IMR-90 (cell line): Measurements from ENCODE around the gene HAUS3. TPM values are rescaled to one million over a fixed set of nuclear protein-coding genes. Genes with fewer than 3 reads are reported as not detected.
A peak's percentile ranks its signal among the peaks of the same experiment; 100 is the strongest.

Source experiments
- ATAC-seq: fragments of 200-7000 bp; cut with Tn5 transposase; 2 replicates; pipeline ENCODE4 v1.9.1; 2020; ENCODE audit warnings: low read depth, mild to moderate bottlenecking, moderate library complexity
- BruUV-seq: library from RNA; stranded (reverse); fragments of 400-500 nt; replicated peaks from 2 replicates; lab custom pipeline; 2021; lab: Mats Ljungman, UMichigan
- CTCF ChIA-PET: fragments of 300-600 bp; formaldehyde crosslinking; extraction: SDS; loops from one replicate; lab custom pipeline; 2021; ENCODE audit warnings: antibody characterized with exemption; lab: Yijun Ruan, JAX
- POLR2A ChIA-PET: fragments of 300-600 bp; sonication (Branson Sonifier 250); formaldehyde crosslinking; loops from one replicate; lab custom pipeline; 2022; ENCODE audit warnings: antibody characterized with exemption; ENCODE audit not compliant: unreplicated experiment; lab: Charles Lee
- DNase-seq: peaks from one replicate; pipeline ENCODE4 v3.0.0; 2013
- H2AFZ ChIP-seq: replicated peaks from 2 replicates; pipeline ENCODE3; 2013; ENCODE audit warnings: low read length, mild to moderate bottlenecking; ENCODE audit not compliant: poor library complexity
- H2AK5ac ChIP-seq: 2 replicates; pipeline ENCODE4 v1.6.1; 2013; ENCODE audit warnings: low read depth, low read length, inconsistent platforms
- H2AK9ac ChIP-seq: replicated peaks from 2 replicates; pipeline ENCODE3; 2013; ENCODE audit warnings: mild to moderate bottlenecking, low read depth, low read length, moderate library complexity; ENCODE audit not compliant: poor library complexity
- H2BK120ac ChIP-seq: 2 replicates; pipeline ENCODE4 v1.6.1; 2013; ENCODE audit warnings: low read depth, low read length, inconsistent platforms
- H2BK15ac ChIP-seq: 3 replicates; pipeline ENCODE4 v1.6.1; 2013; ENCODE audit warnings: low read depth, low read length, inconsistent platforms
- H2BK20ac ChIP-seq: 2 replicates; pipeline ENCODE4 v1.6.1; 2013; ENCODE audit warnings: low read depth, mild to moderate bottlenecking, inconsistent platforms, low read length, moderate library complexity
- H2BK5ac ChIP-seq: 2 replicates; pipeline ENCODE4 v1.6.1; 2013; ENCODE audit warnings: mild to moderate bottlenecking, low read depth, low read length, inconsistent platforms; ENCODE audit not compliant: poor library complexity, severe bottlenecking
- H3K14ac ChIP-seq: replicated peaks from 2 replicates; pipeline ENCODE4 v1.6.1; 2013; ENCODE audit warnings: low read depth, low read length, inconsistent platforms
- H3K18ac ChIP-seq: 2 replicates; pipeline ENCODE4 v1.6.1; 2013; ENCODE audit warnings: low read depth, low read length, control low read depth
- H3K23ac ChIP-seq: 2 replicates; pipeline ENCODE4 v1.6.1; 2013; ENCODE audit warnings: low read depth, low read length, inconsistent platforms
- H3K27ac ChIP-seq: 2 replicates; pipeline ENCODE4 v1.5.1; 2013; ENCODE audit warnings: mild to moderate bottlenecking, control low read depth, low read length; ENCODE audit not compliant: insufficient read depth
- H3K27me3 ChIP-seq: 2 replicates; pipeline ENCODE4 v1.6.1; 2013; ENCODE audit warnings: low read length; ENCODE audit not compliant: control insufficient read depth, insufficient read depth
- H3K36me3 ChIP-seq: 2 replicates; pipeline ENCODE4 v1.6.1; 2013; ENCODE audit warnings: low read length, mixed read lengths; ENCODE audit not compliant: control insufficient read depth, insufficient read depth
- H3K4ac ChIP-seq: 2 replicates; pipeline ENCODE4 v1.6.1; 2013; ENCODE audit warnings: low read depth, low read length, inconsistent platforms
- H3K4me1 ChIP-seq: 2 replicates; pipeline ENCODE4 v1.6.1; 2013; ENCODE audit warnings: low read length, mixed read lengths; ENCODE audit not compliant: control insufficient read depth, insufficient read depth
- H3K4me2 ChIP-seq: 2 replicates; pipeline ENCODE4 v1.6.1; 2013; ENCODE audit warnings: low read depth, mild to moderate bottlenecking, control low read depth, low read length, moderate library complexity
- H3K4me3 ChIP-seq: 2 replicates; pipeline ENCODE4 v1.5.1; 2013; ENCODE audit warnings: low read depth, mild to moderate bottlenecking, control low read depth, low read length, moderate library complexity; ENCODE audit not compliant: insufficient read depth
- H3K56ac ChIP-seq: 2 replicates; pipeline ENCODE4 v1.6.1; 2013; ENCODE audit warnings: low read length, inconsistent platforms; ENCODE audit not compliant: insufficient read depth; ENCODE audit errors: extremely low read depth
- H3K79me1 ChIP-seq, 2 experiments: 2 replicates each; pipeline ENCODE4 v1.6.1; 2013; ENCODE audit warnings: low read length in 2 of 2, inconsistent platforms in 1 of 2, low read depth in 1 of 2
- H3K9ac ChIP-seq: 2 replicates; pipeline ENCODE4 v1.6.1; 2013; ENCODE audit warnings: low read depth, low read length, control low read depth
- H3K9me1 ChIP-seq: 2 replicates; pipeline ENCODE4 v1.6.1; 2013; ENCODE audit warnings: low read length, inconsistent platforms; ENCODE audit not compliant: insufficient read depth
- H3K9me3 ChIP-seq: 2 replicates; pipeline ENCODE4 v1.6.1; 2013; ENCODE audit warnings: low read length; ENCODE audit not compliant: control insufficient read depth, insufficient read depth
- H4K20me1 ChIP-seq: 2 replicates; pipeline ENCODE4 v1.6.1; 2013; ENCODE audit warnings: low read length, inconsistent platforms; ENCODE audit not compliant: insufficient read depth
- H4K5ac ChIP-seq: 2 replicates; pipeline ENCODE4 v1.6.1; 2013; ENCODE audit warnings: mild to moderate bottlenecking, low read depth, low read length, control low read depth
- H4K8ac ChIP-seq, 2 experiments: 2 replicates each; pipeline ENCODE4 v1.6.1; 2013; ENCODE audit warnings: low read depth in 2 of 2, low read length in 2 of 2, control low read depth in 1 of 2, inconsistent platforms in 1 of 2
- H4K91ac ChIP-seq: 2 replicates; pipeline ENCODE4 v1.6.1; 2013; ENCODE audit warnings: low read depth, low read length, inconsistent platforms; ENCODE audit not compliant: insufficient read depth
- ELK1 ChIP-seq: fragments of 150-350 bp; IDR thresholded peaks from 2 replicates; pipeline ENCODE4 v1.6.1; 2016; ENCODE audit warnings: low read depth, mild to moderate bottlenecking, low read length, moderate library complexity, borderline replicate concordance
- MAFK ChIP-seq: IDR thresholded peaks from 2 replicates; pipeline ENCODE4 v1.6.1; 2012; ENCODE audit warnings: low read depth, low read length, improper control_type of control experiment
- MAZ ChIP-seq: IDR thresholded peaks from 2 replicates; pipeline ENCODE4 v1.6.1; 2012; ENCODE audit warnings: low read depth, mild to moderate bottlenecking, low read length, improper control_type of control experiment, moderate library complexity, borderline replicate concordance
- NFE2L2 ChIP-seq: fragments of 150-350 bp; IDR thresholded peaks from 2 replicates; pipeline ENCODE4 v1.6.1; 2016; ENCODE audit warnings: low read depth, mild to moderate bottlenecking, low read length
- RCOR1 ChIP-seq: IDR thresholded peaks from 2 replicates; pipeline ENCODE4 v1.6.1; 2012; ENCODE audit warnings: mild to moderate bottlenecking, low read length, improper control_type of control experiment; ENCODE audit not compliant: insufficient replicate concordance
- SMC3 ChIP-seq: fragments of 150-350 bp; IDR thresholded peaks from 2 replicates; pipeline ENCODE4 v1.6.1; 2016; ENCODE audit warnings: low read depth, mild to moderate bottlenecking, antibody characterized with exemption, low read length, moderate library complexity
- USF2 ChIP-seq: fragments of 150-350 bp; IDR thresholded peaks from 2 replicates; pipeline ENCODE4 v1.6.1; 2017; ENCODE audit warnings: mild to moderate bottlenecking, antibody characterized with exemption, low read length, low read depth
- WGBS, 2 experiments: methylation state at CpG; one replicate each; pipeline versions ENCODE4 v1.1.5 to v1.1.7; 2013; ENCODE audit warnings: missing lambda C conversion rate in 2 of 2; ENCODE audit not compliant: insufficient read length in 1 of 2; ENCODE audit errors: extremely low coverage in 2 of 2; 5-methylcytosine and 5-hydroxymethylcytosine counted together
- dilution Hi-C: fragments of 300-500 bp; cut with HindIII; formaldehyde crosslinking; loops from one replicate; pipeline ENCODE4 v1.14.3; 2018; ENCODE audit warnings: low sequenced_read_pairs; ENCODE audit not compliant: unreplicated experiment
- in situ Hi-C: fragments of 300-500 bp; cut with MboI; formaldehyde crosslinking; loops from 3 replicates; pipeline ENCODE4 v1.14.3; 2019; ENCODE audit warnings: low sequenced_read_pairs, inconsistent platforms, mixed read lengths
- intact Hi-C: fragments of 100-400 bp; cut with micrococcal nuclease; formaldehyde crosslinking; loops from 2 replicates; pipeline ENCODE4 v1.10.0; 2022
- polyA plus RNA-seq, 3 experiments: library from polyadenylated mRNA; depleted of rRNA; stranded (reverse); fragments of >200 nt; gene quantifications; 2 replicates each; pipeline ENCODE4 v1.2.3, GENCODE V29; 2012; ENCODE audit warnings: low replicate concordance in 1 of 3
- total RNA-seq: library from RNA; depleted of rRNA; stranded (reverse); fragments of >200 nt; gene quantifications from 2 replicates; pipeline ENCODE4 v1.2.3, GENCODE V29; 2012

HAUS3 gene
- total and polyA plus RNA-seq, 2 of the 4 experiments (the other 2 are of a cell fraction) = 4.3 to 4.8 TPM

DNA sequence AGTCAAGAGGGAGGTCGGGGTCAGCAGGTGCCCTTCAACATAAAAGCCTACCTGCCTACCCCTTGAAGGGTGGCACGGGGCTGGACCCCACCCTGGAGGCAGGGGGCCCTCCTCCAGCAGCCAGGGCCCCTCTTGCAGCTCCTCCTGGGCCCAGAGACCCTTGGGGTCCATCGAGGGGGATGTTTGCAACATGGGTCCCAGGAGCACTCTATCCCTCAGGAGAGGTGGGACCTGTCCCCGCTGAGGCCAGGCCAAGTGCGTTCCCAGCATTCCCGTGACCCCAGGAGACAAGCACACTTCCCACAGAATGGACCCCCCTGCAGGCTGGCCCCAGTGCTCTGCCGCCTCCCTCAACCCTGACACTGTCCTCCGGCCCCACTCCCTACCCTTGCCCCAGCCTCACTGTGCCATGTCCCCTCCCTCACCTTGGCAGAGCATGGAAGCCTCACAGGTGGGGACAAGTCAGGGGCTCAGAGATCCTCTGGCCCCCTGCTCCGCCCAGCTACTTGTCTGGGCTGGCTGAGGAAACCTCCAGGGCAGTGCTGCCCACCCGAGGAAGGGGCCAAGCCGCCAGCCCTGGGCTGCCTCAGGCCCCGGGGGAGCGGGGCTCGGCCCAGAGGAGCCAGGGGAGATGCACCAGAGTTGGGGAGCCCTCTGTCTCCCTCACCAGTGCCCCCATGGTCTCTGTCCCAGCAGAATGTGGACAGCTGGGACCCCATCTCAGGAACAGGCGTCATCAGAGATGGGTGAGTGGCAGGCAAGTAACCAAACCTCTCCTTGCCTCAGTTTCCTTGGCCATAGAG, 17.8 kb upstream of the HAUS3 start:
- ChIA-PET CTCF (no interaction called here), POLR2A (no interaction called here)
- no peak overlapping the region for H3K18ac ChIP-seq
- H3K9me3 ChIP-seq = no peaks in the 10 kb centered on the region
- H3K4me1 ChIP-seq = peaks cover 6% of the 10 kb centered on the region; the same call in 1 of the 2 replicates
- peak overlapping the region; percentile 18 for H2AFZ ChIP-seq
- H4K91ac ChIP-seq = no peak overlapping the region
- no peak for TF ChIP-seq USF2
- no peak for TF ChIP-seq RCOR1
- no peak for TF ChIP-seq SMC3
- TF ChIP-seq MAZ = no peak
- no peak for TF ChIP-seq ELK1
- no peak for TF ChIP-seq MAFK
- no peak for TF ChIP-seq NFE2L2
- H3K4me3 ChIP-seq = peak overlapping the region; percentile 97; the same call in 1 of the 2 replicates
- no peak overlapping the region for H2BK5ac ChIP-seq
- H2BK20ac ChIP-seq = no peak overlapping the region
- no peak overlapping the region for H4K5ac ChIP-seq
- no peaks in the 10 kb centered on the region for H3K27me3 ChIP-seq
- H4K20me1 ChIP-seq = peaks cover 53% of the 10 kb centered on the region
- H2BK15ac ChIP-seq = no peak overlapping the region
- H4K8ac ChIP-seq = peak overlapping the region; percentile 65 to 75; a peak in 2 of 4 replicates
- no peak overlapping the region for H3K56ac ChIP-seq
- H3K79me1 ChIP-seq = peaks cover 28 to 53% of the 10 kb centered on the region in 2 experiments
- H2AK5ac ChIP-seq = peak overlapping the region; percentile 54; the same call in 1 of the 2 replicates
- DNase-seq (no peak), ATAC-seq (no peak)
- H3K9ac ChIP-seq = peak overlapping the region; percentile 87; the same call in 1 of the 2 replicates
- H3K9me1 ChIP-seq = peaks cover 4% of the 10 kb centered on the region; the same call in 1 of the 2 replicates
- H3K23ac ChIP-seq = peak overlapping the region; percentile 75
- BruUV-seq = no TSS peak
- H2BK120ac ChIP-seq = no peak overlapping the region
- H3K4ac ChIP-seq = peak overlapping the region; percentile 85; the same call in 1 of the 2 replicates
- no peak overlapping the region for H3K27ac ChIP-seq
- H3K36me3 ChIP-seq = peaks cover 34% of the 10 kb centered on the region
- in situ Hi-C loops (no loop called here), intact Hi-C loops (loop anchor here (5.0 to 10.0 kb wide), 3 partner anchors 93 to 208 kb away; partner anchors contain the start of genes CFAP99, RNF4 and ZFYVE28), dilution Hi-C loops (no loop called here)
- peak overlapping the region; percentile 99 for H2AK9ac ChIP-seq
- H3K4me2 ChIP-seq = peak overlapping the region; percentile 83; the same call in 1 of the 2 replicates
- H3K14ac ChIP-seq = peak overlapping the region; percentile 85; the same call in 1 of the 2 replicates
- 100% methylated on average over 1 of the region's 15 CpGs; no CpG with 5 or more reads in 1 of the 2 experiments for WGBS, 2 experiments
